Measurements from ENCODE around the gene STX1B.

GRCh38 chr16:30966033-30966619 is 44.3 kb downstream of the STX1B start:
- no peak for TF ChIP-seq CTCF (IDR thresholded peaks at IDR 0.05; ENCODE audit: insufficient read depth, low read length, poor library complexity, severe bottlenecking)
- TF ChIP-seq EZH2phosphoT487 (conservative IDR thresholded peaks at IDR 0.05; ENCODE audit: low read length): no peak

Measured in SU-DHL-6 (cell line).